HEK293 (cell line): ENCODE data around the gene FAM43A.

ENCODE experiments used
- IKZF3 ChIP-seq: fragments of 450-650 bp; IDR thresholded peaks from 2 replicates; pipeline ENCODE4 v1.5.0; 2018; ENCODE audit warnings: missing biosample characterization, mild to moderate bottlenecking, missing genetic modification characterization, moderate library complexity
- MZF1 ChIP-seq: fragments of 450-650 bp; formaldehyde crosslinking; IDR thresholded peaks from 2 replicates; pipeline ENCODE4 v1.5.1; 2017; ENCODE audit warnings: missing biosample characterization, missing genetic modification characterization, borderline replicate concordance
- ZNF121 ChIP-seq: fragments of 450-650 bp; formaldehyde crosslinking; IDR thresholded peaks from 2 replicates; pipeline ENCODE4 v1.5.1; 2016; ENCODE audit warnings: missing biosample characterization, missing genetic modification characterization
- ZNF174 ChIP-seq: fragments of 450-650 bp; formaldehyde crosslinking; IDR thresholded peaks from 2 replicates; pipeline ENCODE4 v1.5.0; 2017; ENCODE audit warnings: missing biosample characterization, mild to moderate bottlenecking, missing genetic modification characterization
- ZNF274 ChIP-seq, 2 experiments: fragments of 200-500 bp in 1 of 2; fragments of 450-650 bp in 1 of 2; sonication (Bioruptor generic) in 1 of 2; formaldehyde crosslinking in 1 of 2; IDR thresholded peaks; 2 replicates each; pipeline versions ENCODE4 v1.5.1 to v1.6.1; 2014 to 2016; ENCODE audit warnings: borderline replicate concordance in 1 of 2, inconsistent platforms in 1 of 2, low read length in 1 of 2, missing biosample characterization in 1 of 2, missing genetic modification characterization in 1 of 2
- ZNF571 ChIP-seq: fragments of 450-650 bp; formaldehyde crosslinking; IDR thresholded peaks from 2 replicates; pipeline ENCODE4 v1.5.0; 2017; ENCODE audit warnings: missing biosample characterization, missing genetic modification characterization
- ZNF677 ChIP-seq: fragments of 450-650 bp; IDR thresholded peaks from 2 replicates; pipeline ENCODE4 v1.5.0; 2018; ENCODE audit warnings: missing biosample characterization, mild to moderate bottlenecking, missing genetic modification characterization, moderate library complexity
- TF ChIP-seq, protein P1 (sequence below): fragments of 450-650 bp; formaldehyde crosslinking; IDR thresholded peaks from 2 replicates; pipeline ENCODE4 v1.5.1; 2016; ENCODE audit warnings: missing biosample characterization, missing genetic modification characterization

DNA sequence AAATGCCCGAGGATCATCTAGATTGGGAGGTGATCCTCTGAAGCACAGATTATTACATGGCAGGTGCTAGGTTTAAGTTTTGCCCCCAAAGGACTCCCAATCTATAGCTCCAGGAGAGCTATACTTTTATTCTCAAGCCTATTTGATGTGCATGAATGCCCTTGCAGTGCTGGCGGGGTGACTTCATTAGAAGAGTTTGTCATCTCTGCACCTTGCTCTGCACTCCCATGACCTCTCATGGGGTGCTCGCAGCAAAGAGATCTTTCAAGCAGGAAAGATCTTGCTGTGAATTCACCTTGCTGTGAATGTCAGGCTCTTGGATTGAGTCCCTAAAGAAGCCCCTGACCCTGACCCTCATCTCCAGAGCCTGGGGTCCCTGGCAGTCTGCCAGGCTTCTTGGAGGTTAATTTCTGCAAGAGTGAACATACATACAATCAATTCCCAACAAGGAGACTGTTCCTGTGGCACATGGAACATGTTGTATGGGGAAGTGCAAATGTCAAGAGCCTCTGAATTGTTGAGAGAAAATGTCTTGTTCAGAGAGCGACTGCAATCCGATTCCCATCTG is 45.9 kb downstream of the FAM43A start:
- TF ChIP-seq ZNF571 (tag by site-specific recombination) (no peak), MZF1 (tag by site-specific recombination) (no peak), ZNF274 (IDR thresholded peaks at IDR 0.05; ENCODE audit: low read length) (no peak), ZNF274 (tag by site-specific recombination; IDR thresholded peaks at IDR 0.05; ENCODE audit: borderline replicate concordance) (no peak), ZNF677 (tag by site-specific recombination) (no peak), ZNF121 (tag by site-specific recombination) (no peak), IKZF3 (tag by site-specific recombination) (no peak), ZNF174 (tag by site-specific recombination) (no peak)
- TF ChIP-seq, protein P1, sequence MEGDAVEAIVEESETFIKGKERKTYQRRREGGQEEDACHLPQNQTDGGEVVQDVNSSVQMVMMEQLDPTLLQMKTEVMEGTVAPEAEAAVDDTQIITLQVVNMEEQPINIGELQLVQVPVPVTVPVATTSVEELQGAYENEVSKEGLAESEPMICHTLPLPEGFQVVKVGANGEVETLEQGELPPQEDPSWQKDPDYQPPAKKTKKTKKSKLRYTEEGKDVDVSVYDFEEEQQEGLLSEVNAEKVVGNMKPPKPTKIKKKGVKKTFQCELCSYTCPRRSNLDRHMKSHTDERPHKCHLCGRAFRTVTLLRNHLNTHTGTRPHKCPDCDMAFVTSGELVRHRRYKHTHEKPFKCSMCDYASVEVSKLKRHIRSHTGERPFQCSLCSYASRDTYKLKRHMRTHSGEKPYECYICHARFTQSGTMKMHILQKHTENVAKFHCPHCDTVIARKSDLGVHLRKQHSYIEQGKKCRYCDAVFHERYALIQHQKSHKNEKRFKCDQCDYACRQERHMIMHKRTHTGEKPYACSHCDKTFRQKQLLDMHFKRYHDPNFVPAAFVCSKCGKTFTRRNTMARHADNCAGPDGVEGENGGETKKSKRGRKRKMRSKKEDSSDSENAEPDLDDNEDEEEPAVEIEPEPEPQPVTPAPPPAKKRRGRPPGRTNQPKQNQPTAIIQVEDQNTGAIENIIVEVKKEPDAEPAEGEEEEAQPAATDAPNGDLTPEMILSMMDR = no peak
